Right lobe of liver (tissue), 6 donors: Measurements from ENCODE around the gene CCR3. TPM values are rescaled to one million over a fixed set of nuclear protein-coding genes. Genes with fewer than 3 reads are reported as not detected.

Experiments used
- ATAC-seq, 4 donors: fragments of 200-7000 bp; cut with Tn5 transposase; one replicate each; pipeline ENCODE4 v1.9.1; 2020; ENCODE audit warnings: mild to moderate bottlenecking in 4 of 4, moderate library complexity in 4 of 4
- DNase-seq, 3 donors: peaks; one replicate each; pipeline ENCODE4 v3.0.0-alpha.2; 2020
- H3K27ac ChIP-seq, 3 donors: fragments of 200-600 bp; one replicate each; pipeline ENCODE4 v1.8.0; 2022
- H3K27me3 ChIP-seq, 2 donors: fragments of 200-600 bp; one replicate each; pipeline ENCODE4 v1.8.0; 2022
- H3K36me3 ChIP-seq, 4 donors: fragments of 200-600 bp; sonication (generic) in 1 of 4; one replicate each; pipeline versions ENCODE4 v1.5.1 to v1.8.0; 2017 to 2022; ENCODE audit warnings: control low read depth in 1 of 4
- H3K4me1 ChIP-seq, 4 donors: fragments of 200-600 bp; sonication (generic) in 1 of 4; one replicate each; pipeline versions ENCODE4 v1.5.1 to v1.8.0; 2017 to 2022; ENCODE audit warnings: control low read depth in 1 of 4
- H3K4me3 ChIP-seq, 3 donors: fragments of 200-600 bp; one replicate each; pipeline ENCODE4 v1.8.0; 2022
- H3K9me3 ChIP-seq, 4 donors: fragments of 200-600 bp; sonication (generic) in 1 of 4; one replicate each; pipeline versions ENCODE4 v1.5.1 to v1.8.0; 2017 to 2022; ENCODE audit warnings: control low read depth in 1 of 4
- POLR2A ChIP-seq: fragments of 450-650 bp; IDR thresholded peaks from one replicate; pipeline ENCODE4 v1.6.1; 2017; ENCODE audit warnings: antibody characterized with exemption, mild to moderate bottlenecking
- WGBS: methylation state at CpG from one replicate; pipeline ENCODE4 v1.1.6; 2018; ENCODE audit warnings: low coverage, low lambda C conversion rate; ENCODE audit not compliant: insufficient coverage; ENCODE audit errors: missing lambda C conversion rate; 5-methylcytosine and 5-hydroxymethylcytosine counted together
- intact Hi-C, 2 donors: fragments of 100-400 bp; cut with DNase I; formaldehyde crosslinking; loops; one replicate each; pipeline versions ENCODE4 v1.11.2 to v1.14.1; 2022
- total RNA-seq, 6 experiments: library from RNA; depleted of rRNA in 2 of 6; stranded (reverse); fragments of >200 nt in 2 of 6; fragmentation: NEBNext Ultra II Directional in 3 of 6; extraction: Animal tissue kit (Norgen Biotek cat#: 25700) in 3 of 6; gene quantifications; one replicate each; pipeline versions ENCODE4 v1.1.0 to v1.2.4, GENCODE V29; 2016 to 2023
- TF ChIP-seq, protein P1 (sequence below), 4 donors: fragments of 200-600 bp in 3 of 4; fragments of 450-650 bp in 1 of 4; IDR thresholded peaks; one replicate each; pipeline versions ENCODE4 v1.5.1 to v1.8.0; 2016 to 2022; ENCODE audit warnings: antibody characterized with exemption in 4 of 4, mild to moderate bottlenecking in 2 of 4
- donor health status: DM: no; HTN: yes; CAD: no.
- donor health status: DM: no; HTN: no; CAD: no.
- donor health status: DM: no; HTN: no; CAD: no.
- donor health status: DM: no; HTN: yes; CAD: no.
- donor health status: DM: no; HTN: yes; CAD: no.

Gene CCR3
- total RNA-seq, 6 experiments from 2014 or later = 0.27 TPM; not detected in 5

DNA sequence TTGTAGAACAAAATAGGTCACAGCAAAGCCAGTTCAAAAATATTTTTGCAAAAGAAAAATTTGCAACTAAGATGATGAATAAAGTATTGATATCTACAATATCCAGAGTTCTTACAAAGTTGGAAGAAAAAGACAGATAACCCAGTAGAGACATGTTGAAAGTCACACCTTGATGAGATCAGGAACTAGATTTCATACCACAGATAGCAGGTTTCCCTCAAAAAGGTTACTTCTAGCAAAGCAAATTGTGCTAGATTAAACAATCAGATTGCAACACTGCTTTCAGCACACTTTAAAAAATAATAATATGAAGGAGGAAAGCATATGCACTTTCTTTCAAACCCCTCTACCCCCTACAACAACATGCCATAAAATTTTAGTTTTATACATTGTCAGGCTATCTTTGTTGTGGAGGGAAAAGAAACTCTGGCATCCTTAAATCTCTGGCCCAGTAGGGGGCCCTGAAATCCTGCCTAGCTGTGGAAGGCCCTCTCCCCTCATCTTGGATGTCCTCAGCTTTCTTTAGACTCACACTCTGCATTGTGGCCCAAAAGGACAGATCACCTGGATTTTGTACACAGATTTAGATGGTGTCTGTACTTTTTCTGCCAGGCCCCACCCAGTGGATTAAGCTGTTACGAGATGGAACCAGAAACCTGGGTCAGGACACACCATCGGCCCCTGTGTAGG, 50.9 kb downstream of the CCR3 start:
- H3K27me3 ChIP-seq = no peaks in the 10 kb centered on the region
- DNase-seq (no peak), ATAC-seq (no peak)
- H3K4me3 ChIP-seq = no peak overlapping the region
- H3K4me1 ChIP-seq = no peaks in the 10 kb centered on the region
- H3K36me3 ChIP-seq = no peaks in the 10 kb centered on the region
- H3K9me3 ChIP-seq = no peaks in the 10 kb centered on the region
- H3K27ac ChIP-seq = no peak overlapping the region
- no CpG with 5 or more reads among the region's 2 CpGs for WGBS
- intact Hi-C loops = no loop called here
- TF ChIP-seq POLR2A = no peak
- TF ChIP-seq, protein P1, sequence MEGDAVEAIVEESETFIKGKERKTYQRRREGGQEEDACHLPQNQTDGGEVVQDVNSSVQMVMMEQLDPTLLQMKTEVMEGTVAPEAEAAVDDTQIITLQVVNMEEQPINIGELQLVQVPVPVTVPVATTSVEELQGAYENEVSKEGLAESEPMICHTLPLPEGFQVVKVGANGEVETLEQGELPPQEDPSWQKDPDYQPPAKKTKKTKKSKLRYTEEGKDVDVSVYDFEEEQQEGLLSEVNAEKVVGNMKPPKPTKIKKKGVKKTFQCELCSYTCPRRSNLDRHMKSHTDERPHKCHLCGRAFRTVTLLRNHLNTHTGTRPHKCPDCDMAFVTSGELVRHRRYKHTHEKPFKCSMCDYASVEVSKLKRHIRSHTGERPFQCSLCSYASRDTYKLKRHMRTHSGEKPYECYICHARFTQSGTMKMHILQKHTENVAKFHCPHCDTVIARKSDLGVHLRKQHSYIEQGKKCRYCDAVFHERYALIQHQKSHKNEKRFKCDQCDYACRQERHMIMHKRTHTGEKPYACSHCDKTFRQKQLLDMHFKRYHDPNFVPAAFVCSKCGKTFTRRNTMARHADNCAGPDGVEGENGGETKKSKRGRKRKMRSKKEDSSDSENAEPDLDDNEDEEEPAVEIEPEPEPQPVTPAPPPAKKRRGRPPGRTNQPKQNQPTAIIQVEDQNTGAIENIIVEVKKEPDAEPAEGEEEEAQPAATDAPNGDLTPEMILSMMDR (IDR thresholded peaks at IDR 0.05) = no peak

- 34% methylated on average over 4 of the region's 4 CpGs for WGBS
These were observed 52.0 kb downstream of the CCR3 start for GRCh38 chr3:46293991-46294833.

GRCh38 chr3:46296826-46297225, 54.6 kb downstream of the CCR3 start:
- Histone ChIP-seq H3K27ac (no peak overlapping the region), H3K4me1 (no peaks in the 10 kb centered on the region), H3K27me3 (no peaks in the 10 kb centered on the region), H3K4me3 (no peak overlapping the region), H3K36me3 (no peaks in the 10 kb centered on the region), H3K9me3 (no peaks in the 10 kb centered on the region)
- DNase-seq (no peak), ATAC-seq (no peak)
- intact Hi-C loops = no loop called here
- 100% methylated on average over 1 of the region's 1 CpG for WGBS
- TF ChIP-seq, protein P1 (IDR thresholded peaks at IDR 0.05) = no peak
- no peak for TF ChIP-seq POLR2A

More at GRCh38 chr3:46293991-46294833, 52.0 kb downstream of the CCR3 start:
- Histone ChIP-seq H3K4me3 (no peak overlapping the region), H3K9me3 (no peaks in the 10 kb centered on the region), H3K36me3 (no peaks in the 10 kb centered on the region), H3K4me1 (no peaks in the 10 kb centered on the region), H3K27me3 (no peaks in the 10 kb centered on the region), H3K27ac (no peak overlapping the region)
- TF ChIP-seq, protein P1 (IDR thresholded peaks at IDR 0.05) = no peak
- no peak for TF ChIP-seq POLR2A
- ATAC-seq (no peak), DNase-seq (no peak)
- intact Hi-C loops = no loop called here

DNA sequence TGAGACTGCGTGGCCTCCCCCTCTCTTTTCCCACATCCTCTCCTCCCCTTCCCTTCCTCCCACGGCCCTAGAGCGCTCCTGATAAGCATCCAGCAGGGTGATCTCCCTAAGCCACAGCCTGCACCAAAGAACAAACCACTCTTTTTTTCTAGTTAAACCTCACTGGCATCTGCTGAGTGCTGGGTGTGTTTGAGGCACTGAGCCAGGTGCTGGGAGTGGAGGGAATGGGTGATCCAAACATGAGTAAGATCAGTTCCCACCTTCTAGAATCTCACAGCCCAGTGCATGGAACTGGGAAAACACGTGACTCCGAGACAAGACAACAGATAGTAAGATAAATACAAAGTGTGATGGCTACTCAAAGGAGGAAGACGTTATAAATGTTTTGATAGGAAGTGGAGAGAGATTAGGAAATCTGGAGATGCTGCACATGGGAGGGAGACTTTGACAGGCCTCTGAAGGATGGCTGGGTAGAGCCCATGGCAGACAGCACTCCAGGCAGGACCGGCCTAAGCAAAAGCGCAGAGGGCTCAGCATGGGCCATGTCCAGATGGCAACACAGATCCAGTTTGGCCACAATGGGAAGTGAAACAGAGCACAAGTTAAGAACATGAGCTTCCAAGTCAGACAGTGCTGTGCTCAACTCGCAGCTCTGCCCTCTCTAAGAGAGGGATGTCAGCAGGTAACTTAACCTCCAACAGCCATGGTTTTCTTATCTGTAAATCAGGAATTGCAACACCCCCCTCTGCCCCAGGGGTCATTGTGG, 55.6 kb downstream of the CCR3 start:
- no peaks in the 10 kb centered on the region for H3K27me3 ChIP-seq
- 54% methylated on average over 9 of the region's 9 CpGs for WGBS
- intact Hi-C loops = no loop called here
- no peaks in the 10 kb centered on the region for H3K4me1 ChIP-seq
- no peaks in the 10 kb centered on the region for H3K36me3 ChIP-seq
- DNase-seq = no peak
- peak in 3 of 4 donors; percentile 39 to 61 (median 50) for ATAC-seq
- no peak for TF ChIP-seq POLR2A
- TF ChIP-seq, protein P1 (IDR thresholded peaks at IDR 0.05) = no peak
- no peak overlapping the region for H3K4me3 ChIP-seq
- H3K27ac ChIP-seq = no peak overlapping the region
- H3K9me3 ChIP-seq = no peaks in the 10 kb centered on the region
